Neural progenitor cell (in vitro differentiated cells): ENCODE data around the gene CCSER1.

Source experiments
- CTCF ChIP-seq: fragments of 200-600 bp; sonication (generic); IDR thresholded peaks from 2 replicates; pipeline ENCODE4 v1.5.1; 2017; ENCODE audit warnings: antibody characterized with exemption, mild to moderate bottlenecking
- EZH2 ChIP-seq: fragments of 200-600 bp; sonication (generic); IDR thresholded peaks from 2 replicates; pipeline ENCODE4 v1.6.1; 2017; ENCODE audit warnings: antibody characterized with exemption, mild to moderate bottlenecking, moderate library complexity
- EZH2phosphoT487 ChIP-seq: fragments of 200-600 bp; sonication (generic); IDR thresholded peaks from 2 replicates; pipeline ENCODE4 v1.6.1; 2017; ENCODE audit warnings: antibody characterized with exemption

- TF ChIP-seq CTCF (no peak), EZH2phosphoT487 (no peak), EZH2 (no peak)
Observed at GRCh38 chr4:91601401-91601800, 1474.2 kb downstream of the CCSER1 start.
